ENCODE data around the gene PRTN3.

- TF ChIP-seq CTCF (conservative IDR thresholded peaks at IDR 0.05) (no peak), EZH2 (IDR thresholded peaks at IDR 0.05; ENCODE audit: low read depth) (no peak)
Measured at GRCh38 chr19:862581-863314, 21.9 kb downstream of the PRTN3 start.
